ENCODE measurements around the gene GPX2. TPM values are rescaled to one million over a fixed set of nuclear protein-coding genes. Genes with fewer than 3 reads are reported as not detected.

The GPX2 gene
- total and polyA plus RNA-seq, 2 of the 8 experiments (the other 6 are each of a cell fraction or from before 2014, with no cell fraction given), result 0.30 to 0.89 TPM

DNA sequence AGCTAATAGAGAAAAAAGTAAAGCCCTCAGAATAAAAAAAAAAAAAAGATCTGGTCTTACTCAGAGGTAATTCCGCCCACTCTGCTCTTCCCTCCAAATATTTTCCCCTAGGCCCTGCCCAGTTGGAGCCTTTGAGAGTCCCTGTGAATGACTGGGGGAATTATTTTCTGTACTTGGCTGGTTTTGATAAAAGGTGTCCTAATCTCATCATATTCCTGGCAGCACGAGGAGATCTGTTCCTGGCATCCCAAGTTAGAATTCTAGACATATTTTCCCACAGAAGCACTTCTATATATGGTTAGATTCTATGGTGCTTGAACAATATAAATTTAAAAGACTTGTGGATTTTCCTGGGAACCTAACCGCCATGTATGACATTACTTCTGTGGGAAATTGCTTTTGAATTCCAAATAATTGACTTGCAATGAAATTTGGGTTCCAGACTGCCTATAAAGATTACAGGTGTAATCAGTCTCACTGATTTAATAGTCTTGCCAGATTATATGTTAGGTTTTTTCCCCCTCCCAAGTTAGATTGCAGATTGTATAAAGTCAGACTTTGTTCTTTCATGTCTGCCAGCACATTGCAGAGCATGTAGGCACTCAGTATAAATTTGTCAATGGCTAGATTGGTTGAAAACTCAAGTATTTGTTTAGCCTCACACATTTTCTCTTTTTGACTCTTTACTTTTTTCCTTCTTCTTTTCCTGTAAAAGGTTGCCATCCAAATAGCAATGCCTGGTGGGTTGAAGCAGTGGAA lies 12.3 kb downstream of the GPX2 start:
- no peak overlapping the region for H4K8ac ChIP-seq (ENCODE audit: extremely low read depth, insufficient read depth, low read length)
- H3K4me1 ChIP-seq (replicated peaks in 1 of 4; ENCODE audit: control insufficient read depth in 3 of 4, insufficient read depth in 4 of 4, low read length in 3 of 4), result peaks cover 0 to 3% (median 0%) of the 10 kb centered on the region in 4 experiments; a peak in 1 of 7 replicates
- H2BK15ac ChIP-seq (ENCODE audit: low read length), result no peak overlapping the region
- H3K9me3 ChIP-seq (ENCODE audit: insufficient read depth in 2 of 2, low read depth in 1 of 2, low read length in 1 of 2), result no peaks in the 10 kb centered on the region
- H3K18ac ChIP-seq (ENCODE audit: extremely low read depth, low read length), result no peak overlapping the region
- H3K9ac ChIP-seq (replicated peaks in 1 of 4; ENCODE audit: extremely low read depth in 1 of 4, low read depth in 3 of 4, low read length in 3 of 4), result no peak overlapping the region
- no peak overlapping the region for H2AK5ac ChIP-seq (ENCODE audit: low read depth, low read length)
- no peak overlapping the region for H3K4me3 ChIP-seq (ENCODE audit: extremely low read depth in 1 of 4, insufficient read depth in 2 of 4, low read depth in 3 of 4, low read length in 4 of 4)
- no peak overlapping the region for H2AFZ ChIP-seq (ENCODE audit: low read length)
- no peak overlapping the region for H3K14ac ChIP-seq (ENCODE audit: insufficient read length)
- H3K79me1 ChIP-seq (ENCODE audit: low read depth, low read length), result no peaks in the 10 kb centered on the region
- H3K23ac ChIP-seq (ENCODE audit: insufficient read length), result no peak overlapping the region
- no peak overlapping the region for H2BK20ac ChIP-seq (ENCODE audit: low read length)
- ChIA-PET POLR2A (ENCODE audit: partially characterized antibody) (interaction anchor here (3.0 kb wide), 1 partner anchor 16 kb away, joined by 10 read pairs; the partner anchor contains the start of gene CHURC1), CTCF (ENCODE audit: partially characterized antibody) (interaction anchor here (0.6 kb wide), 1 partner anchor 11 kb away, joined by 3 read pairs; no protein-coding TSS in a partner anchor)
- no peak overlapping the region for H4K5ac ChIP-seq (ENCODE audit: insufficient read length, low read depth, low read length)
- H2BK5ac ChIP-seq (ENCODE audit: low read depth, low read length), result no peak overlapping the region
- no peak overlapping the region for H4K91ac ChIP-seq (replicated peaks; ENCODE audit: insufficient read length, low read length)
- DNase-seq (ENCODE audit: low read depth in 1 of 2, low spot score in 2 of 2) (no peak), FAIRE-seq (no peak)
- peaks cover 7 to 34% (median 11%) of the 10 kb centered on the region in 4 experiments for H3K36me3 ChIP-seq (ENCODE audit: control insufficient read depth in 2 of 4, insufficient read depth in 4 of 4, low read length in 3 of 4)
- H2BK12ac ChIP-seq (ENCODE audit: low read depth, low read length), result no peak overlapping the region
- H3K27me3 ChIP-seq (replicated peaks in 1 of 4; ENCODE audit: control insufficient read depth in 3 of 4, extremely low read depth in 1 of 4, insufficient read depth in 3 of 4, low read length in 3 of 4), result no peaks in the 10 kb centered on the region
- no peaks in the 10 kb centered on the region for H3K79me2 ChIP-seq (ENCODE audit: control insufficient read depth in 1 of 2, insufficient read depth in 2 of 2, low read length in 2 of 2)
- H4K20me1 ChIP-seq (replicated peaks in 1 of 2; ENCODE audit: control insufficient read depth in 1 of 2, insufficient read depth in 2 of 2, low read length in 2 of 2), result no peaks in the 10 kb centered on the region
- H3K4ac ChIP-seq (replicated peaks; ENCODE audit: insufficient read length, low read depth, low read length), result no peak overlapping the region
- WGBS, 2 experiments (ENCODE audit: extremely low coverage in 1 of 2, insufficient coverage in 1 of 2, insufficient read length in 1 of 2, insufficient replicate concordance in 2 of 2, low coverage in 1 of 2, low lambda C conversion rate in 2 of 2, missing lambda C conversion rate in 1 of 2), result 90% methylated on average over 3 of the region's 3 CpGs; no CpG with 5 or more reads in 1 of the 2 experiments
- H3K4me2 ChIP-seq (ENCODE audit: insufficient read depth in 1 of 2, low read depth in 2 of 2, low read length in 2 of 2), result no peak overlapping the region
- no peak overlapping the region for H2BK120ac ChIP-seq (replicated peaks; ENCODE audit: low read depth, low read length)
- H3K56ac ChIP-seq (replicated peaks; ENCODE audit: insufficient read length, low read depth, low read length), result no peak overlapping the region
- H3K23me2 ChIP-seq (ENCODE audit: low read depth, low read length), result no peaks in the 10 kb centered on the region
- no peak overlapping the region for H3K27ac ChIP-seq (ENCODE audit: low read depth, low read length)
- TF ChIP-seq YY1 (IDR thresholded peaks at IDR 0.05; ENCODE audit: low read depth, low read length) (no peak), SP2 (IDR thresholded peaks at IDR 0.05; ENCODE audit: low read length) (no peak), KDM4A (IDR thresholded peaks at IDR 0.05; ENCODE audit: low read depth, low read length, severe bottlenecking) (no peak), POLR2AphosphoS5 (IDR thresholded peaks at IDR 0.05; ENCODE audit: low read depth, low read length) (no peak), RBBP5 (IDR thresholded peaks at IDR 0.05; ENCODE audit: borderline replicate concordance, low read depth, low read length) (no peak), GTF2F1 (IDR thresholded peaks at IDR 0.05; ENCODE audit: borderline replicate concordance, low read depth, low read length) (no peak), TBP (IDR thresholded peaks at IDR 0.05; ENCODE audit: low read depth, low read length) (no peak), RNF2 (IDR thresholded peaks at IDR 0.05; ENCODE audit: borderline replicate concordance, low read depth, low read length, missing control alignments, poor library complexity, severe bottlenecking) (no peak), TEAD4 (IDR thresholded peaks at IDR 0.05; ENCODE audit: low read depth, low read length) (no peak), NANOG (IDR thresholded peaks at IDR 0.05; ENCODE audit: insufficient read depth, low read depth, low read length, poor library complexity, severe bottlenecking) (no peak), BACH1 (IDR thresholded peaks at IDR 0.05; ENCODE audit: low read length) (no peak)
- TF ChIP-seq, protein P1, sequence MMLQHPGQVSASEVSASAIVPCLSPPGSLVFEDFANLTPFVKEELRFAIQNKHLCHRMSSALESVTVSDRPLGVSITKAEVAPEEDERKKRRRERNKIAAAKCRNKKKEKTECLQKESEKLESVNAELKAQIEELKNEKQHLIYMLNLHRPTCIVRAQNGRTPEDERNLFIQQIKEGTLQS (IDR thresholded peaks at IDR 0.05; ENCODE audit: insufficient read depth, low read depth, low read length), result no peak
